CD4-positive, alpha-beta memory T cell (primary cell): ENCODE measurements around the gene DLGAP3. TPM values are rescaled to one million over a fixed set of nuclear protein-coding genes. Genes with fewer than 3 reads are reported as not detected.

Source experiments
- CTCF ChIA-PET: fragments of 350-600 bp; sonication (Branson Sonifier 250); formaldehyde crosslinking; loops from one replicate; lab custom pipeline; 2021; ENCODE audit warnings: inconsistent platforms; ENCODE audit not compliant: partially characterized antibody; lab: Charles Lee
- POLR2A ChIA-PET: fragments of 350-600 bp; sonication (Branson Sonifier 250); formaldehyde crosslinking; loops from one replicate; lab custom pipeline; 2021; ENCODE audit not compliant: partially characterized antibody; lab: Charles Lee
- DNase-seq, 5 donors: peaks; one replicate each; pipeline versions ENCODE4 v3.0.0 to v3.0.0-alpha.2; 2020 to 2022; ENCODE audit warnings: mixed read lengths in 1 of 5
- H3K27ac ChIP-seq: one replicate; pipeline ENCODE4 v1.7.0; 2013; ENCODE audit warnings: low read depth, low read length
- H3K27me3 ChIP-seq: 2 replicates; pipeline ENCODE4 v1.7.0; 2013; ENCODE audit warnings: mild to moderate bottlenecking, low read length, moderate library complexity; ENCODE audit not compliant: insufficient read depth
- H3K36me3 ChIP-seq: 2 replicates; pipeline ENCODE4 v1.7.0; 2013; ENCODE audit warnings: mild to moderate bottlenecking, low read length, moderate library complexity; ENCODE audit not compliant: insufficient read depth
- H3K4me1 ChIP-seq: 2 replicates; pipeline ENCODE4 v1.7.0; 2013; ENCODE audit warnings: mild to moderate bottlenecking, low read length, moderate library complexity; ENCODE audit not compliant: insufficient read depth
- H3K4me3 ChIP-seq, 2 donors: one replicate each; pipeline ENCODE4 v1.7.0; 2013; ENCODE audit warnings: low read length in 2 of 2, mild to moderate bottlenecking in 1 of 2
- H3K9me3 ChIP-seq, 2 donors: one replicate each; pipeline ENCODE4 v1.7.0; 2013; ENCODE audit warnings: low read length in 2 of 2, control low read depth in 1 of 2; ENCODE audit not compliant: control insufficient read depth in 1 of 2
- H3K27ac Mint-ChIP-seq, 7 donors: one replicate each; pipeline ENCODE4 v1.8.0; 2020 to 2021; ENCODE audit warnings: mixed read lengths in 7 of 7, mild to moderate bottlenecking in 6 of 7, inconsistent platforms in 3 of 7, moderate library complexity in 3 of 7
- H3K27me3 Mint-ChIP-seq, 2 donors: one replicate each; pipeline ENCODE4 v1.8.0; 2020 to 2021; ENCODE audit warnings: mixed read lengths in 2 of 2
- H3K36me3 Mint-ChIP-seq, 2 donors: one replicate each; pipeline ENCODE4 v1.8.0; 2020 to 2021; ENCODE audit warnings: mixed read lengths in 2 of 2, inconsistent platforms in 1 of 2, mild to moderate bottlenecking in 1 of 2
- H3K4me1 Mint-ChIP-seq, 4 donors: one replicate each; pipeline ENCODE4 v1.8.0; 2020 to 2021; ENCODE audit warnings: mixed read lengths in 4 of 4, mild to moderate bottlenecking in 1 of 4
- H3K4me3 Mint-ChIP-seq, 8 donors: one replicate each; pipeline ENCODE4 v1.8.0; 2020 to 2021; ENCODE audit warnings: mixed read lengths in 8 of 8, mild to moderate bottlenecking in 7 of 8, moderate library complexity in 6 of 8, inconsistent platforms in 3 of 8
- H3K9me3 Mint-ChIP-seq, 8 donors: one replicate each; pipeline ENCODE4 v1.8.0; 2020 to 2021; ENCODE audit warnings: mixed read lengths in 8 of 8, mild to moderate bottlenecking in 5 of 8, inconsistent platforms in 3 of 8, moderate library complexity in 1 of 8
- intact Hi-C: fragments of 100-400 bp; cut with micrococcal nuclease; formaldehyde crosslinking; loops from one replicate; pipeline ENCODE4 v1.15.1; 2023
- polyA plus RNA-seq, 2 donors: library from polyadenylated mRNA; unstranded; fragments of 300-500 nt; fragmentation: Illumina TruSeq; gene quantifications; one replicate each; pipeline ENCODE4 v1.2.3, GENCODE V29; 2021
- total RNA-seq, 2 experiments: library from RNA; stranded (reverse); gene quantifications; one replicate each; pipeline ENCODE4 v1.2.3, GENCODE V29; 2021

The DLGAP3 gene
- total and polyA plus RNA-seq, 4 experiments from 2014 or later, result 0.08 to 1.5 (median 0.82) TPM

GRCh38 chr1:34863501-34863900, 65.9 kb downstream of the DLGAP3 start:
- Histone ChIP-seq H3K9me3 (no peaks in the 10 kb centered on the region), H3K36me3 (no peaks in the 10 kb centered on the region), H3K27ac (no peak overlapping the region), H3K27me3 (no peaks in the 10 kb centered on the region), H3K4me3 (no peak overlapping the region), H3K4me1 (peaks cover 51% of the 10 kb centered on the region)
- intact Hi-C loops, result loop anchor here (10.0 kb wide), 1 partner anchor 121 kb away; the partner anchor contains the start of gene TMEM35B
- peak overlapping the region in 7 of 8 donors; percentile 1 to 86 (median 49) for H3K4me3 Mint-ChIP-seq
- CTCF ChIA-PET, result interaction anchor here (5.9 kb wide), 1 partner anchor 11 kb away, joined by 57 read pairs; no protein-coding TSS in a partner anchor
- H3K27ac Mint-ChIP-seq, result peak overlapping the region; percentile 1 to 91 (median 54)
- H3K4me1 Mint-ChIP-seq, result peaks cover 34 to 74% (median 51%) of the 10 kb centered on the region in 4 donors
- peak in 2 of 5 donors; percentile 19 to 34 for DNase-seq
- no peaks in the 10 kb centered on the region for H3K27me3 Mint-ChIP-seq
- H3K36me3 Mint-ChIP-seq, result peaks cover 0 to 7% of the 10 kb centered on the region in 2 donors
- H3K9me3 Mint-ChIP-seq, result peaks cover 0 to 3% (median 0%) of the 10 kb centered on the region in 8 donors
- POLR2A ChIA-PET, result no interaction called here

- H3K9me3 ChIP-seq, result no peaks in the 10 kb centered on the region
- Mint-ChIP-seq H3K4me3 (peak within 1 kb of the TSS; percentile 93 to 98 (median 96)), H3K9me3 (peaks cover 0 to 3% (median 0%) of the 10 kb centered on the region in 8 donors), H3K4me1 (peaks cover 41 to 76% (median 56%) of the 10 kb centered on the region in 4 donors), H3K27me3 (no peaks in the 10 kb centered on the region), H3K36me3 (peaks cover 7 to 28% of the 10 kb centered on the region in 2 donors), H3K27ac (peak within 1 kb of the TSS; percentile 94 to 98 (median 96))
- H3K27ac ChIP-seq, result peak within 1 kb of the TSS; percentile 89
- H3K27me3 ChIP-seq, result no peaks in the 10 kb centered on the region
- POLR2A ChIA-PET, result interaction anchor here (0.8 to 1.9 kb wide), 9 partner anchors 11 to 1508 kb away, joined by 3 to 12 read pairs (median 4); partner anchors contain the start of genes KIAA0319L, NCDN, SFPQ and TMEM35B
- intact Hi-C loops, result loop anchor here (10.0 kb wide), 1 partner anchor 125 kb away; the partner anchor contains the start of gene TMEM35B
- CTCF ChIA-PET, result interaction anchor here (0.7 to 2.5 kb wide), 8 partner anchors 8 to 633 kb away, joined by 3 to 27 read pairs (median 3); partner anchors contain the start of gene TMEM35B
- peaks cover 12% of the 10 kb centered on the region for H3K36me3 ChIP-seq
- peaks cover 52% of the 10 kb centered on the region for H3K4me1 ChIP-seq
- peak within 1 kb of the TSS; percentile 84 to 85 for H3K4me3 ChIP-seq
- DNase-seq, result peak; percentile 82 to 88 (median 83)
Observed at GRCh38 chr1:34859446-34860200, 69.8 kb downstream of the DLGAP3 start, which contains the start of gene SMIM12. Gene SMIM12 (minus strand): TSS chr1:34859749. CDS start chr1:34855977, 3,772 bp downstream.

GRCh38 chr1:34858901-34859445, 70.5 kb downstream of the DLGAP3 start:
- Mint-ChIP-seq H3K4me3 (peak overlapping the region; percentile 93 to 98 (median 96)), H3K27ac (peak overlapping the region; percentile 94 to 98 (median 96)), H3K9me3 (peaks cover 0 to 3% (median 0%) of the 10 kb centered on the region in 8 donors), H3K36me3 (peaks cover 7 to 32% of the 10 kb centered on the region in 2 donors), H3K27me3 (no peaks in the 10 kb centered on the region), H3K4me1 (peaks cover 36 to 70% (median 50%) of the 10 kb centered on the region in 4 donors)
- intact Hi-C loops, result no loop called here
- H3K9me3 ChIP-seq, result no peaks in the 10 kb centered on the region
- CTCF ChIA-PET, result interaction anchor here (1.0 to 2.5 kb wide), 3 partner anchors 7 to 11 kb away, joined by 3 to 27 read pairs (median 5); no protein-coding TSS in a partner anchor
- peaks cover 46% of the 10 kb centered on the region for H3K4me1 ChIP-seq
- POLR2A ChIA-PET, result interaction anchor here (1.0 to 1.9 kb wide), 6 partner anchors 125 to 1508 kb away, joined by 3 to 12 read pairs (median 4); partner anchors contain the start of genes KIAA0319L, NCDN, SFPQ and TMEM35B
- H3K36me3 ChIP-seq, result peaks cover 13% of the 10 kb centered on the region
- DNase-seq, result peak; percentile 39 to 79 (median 46)
- H3K27me3 ChIP-seq, result no peaks in the 10 kb centered on the region
- peak overlapping the region; percentile 89 for H3K27ac ChIP-seq
- H3K4me3 ChIP-seq, result peak overlapping the region; percentile 84 to 85

- ChIA-PET POLR2A (no interaction called here), CTCF (interaction anchor here (1.4 kb wide), 1 partner anchor 13 kb away, joined by 3 read pairs; no protein-coding TSS in a partner anchor)
- H3K27ac Mint-ChIP-seq, result peak overlapping the region in 2 of 7 donors; percentile 4 to 96
- H3K36me3 Mint-ChIP-seq, result peaks cover 13 to 45% of the 10 kb centered on the region in 2 donors
- no peaks in the 10 kb centered on the region for H3K9me3 ChIP-seq
- H3K27me3 ChIP-seq, result no peaks in the 10 kb centered on the region
- no peak overlapping the region for H3K27ac ChIP-seq
- peaks cover 16% of the 10 kb centered on the region for H3K36me3 ChIP-seq
- intact Hi-C loops, result no loop called here
- H3K4me3 ChIP-seq, result no peak overlapping the region
- H3K4me1 ChIP-seq, result peaks cover 32% of the 10 kb centered on the region
- H3K4me3 Mint-ChIP-seq, result no peak overlapping the region
- H3K9me3 Mint-ChIP-seq, result no peaks in the 10 kb centered on the region
- peaks cover 33 to 64% (median 44%) of the 10 kb centered on the region in 4 donors for H3K4me1 Mint-ChIP-seq
- DNase-seq, result no peak
- no peaks in the 10 kb centered on the region for H3K27me3 Mint-ChIP-seq
Observed at GRCh38 chr1:34856697-34857096, 72.8 kb downstream of the DLGAP3 start.

- Mint-ChIP-seq H3K27me3 (no peaks in the 10 kb centered on the region), H3K4me1 (peaks cover 24 to 42% (median 27%) of the 10 kb centered on the region in 4 donors), H3K9me3 (no peaks in the 10 kb centered on the region), H3K36me3 (peaks cover 32 to 57% of the 10 kb centered on the region in 2 donors), H3K27ac (peak overlapping the region in 6 of 7 donors; percentile 57 to 90 (median 72)), H3K4me3 (no peak overlapping the region)
- DNase-seq, result peak; percentile 87 to 95 (median 90)
- Histone ChIP-seq H3K27me3 (no peaks in the 10 kb centered on the region), H3K27ac (peak overlapping the region; percentile 10), H3K36me3 (peaks cover 24% of the 10 kb centered on the region), H3K9me3 (no peaks in the 10 kb centered on the region), H3K4me3 (no peak overlapping the region), H3K4me1 (peaks cover 9% of the 10 kb centered on the region)
- ChIA-PET POLR2A (interaction anchor here (0.7 to 2.2 kb wide), 4 partner anchors 8 to 132 kb away, joined by 3 to 25 read pairs (median 5); partner anchors contain the start of gene TMEM35B), CTCF (interaction anchor here (0.9 to 2.8 kb wide), 19 partner anchors 7 to 169 kb away, joined by 3 to 57 read pairs (median 4); partner anchors contain the start of genes SMIM12 and TMEM35B)
- intact Hi-C loops, result loop anchor here (1.0 to 5.0 kb wide), 4 partner anchors 14 to 446 kb away; partner anchors contain the start of gene ZMYM6
Observed at GRCh38 chr1:34852677-34853217, 76.7 kb downstream of the DLGAP3 start.

GRCh38 chr1:34851431-34852105, 77.9 kb downstream of the DLGAP3 start:
- no peak overlapping the region for H3K27ac ChIP-seq
- Mint-ChIP-seq H3K27ac (peak overlapping the region in 2 of 7 donors; percentile 27 to 36), H3K27me3 (no peaks in the 10 kb centered on the region), H3K4me1 (peaks cover 15 to 32% (median 20%) of the 10 kb centered on the region in 4 donors), H3K4me3 (no peak overlapping the region), H3K36me3 (peaks cover 32 to 57% of the 10 kb centered on the region in 2 donors), H3K9me3 (no peaks in the 10 kb centered on the region)
- CTCF ChIA-PET, result interaction anchor here (0.6 to 2.8 kb wide), 11 partner anchors 8 to 1934 kb away, joined by 3 to 57 read pairs (median 4); partner anchors contain the start of gene SMIM12
- DNase-seq, result no peak
- H3K4me1 ChIP-seq, result peaks cover under 1% of the 10 kb centered on the region
- POLR2A ChIA-PET, result no interaction called here
- intact Hi-C loops, result loop anchor here (1.0 to 5.0 kb wide), 4 partner anchors 15 to 447 kb away; partner anchors contain the start of gene ZMYM6
- H3K27me3 ChIP-seq, result no peaks in the 10 kb centered on the region
- H3K36me3 ChIP-seq, result peaks cover 24% of the 10 kb centered on the region
- H3K4me3 ChIP-seq, result no peak overlapping the region
- no peaks in the 10 kb centered on the region for H3K9me3 ChIP-seq
